Esophagus muscularis mucosa (tissue), 4 donors: ENCODE measurements around the gene ROBO1. TPM values are rescaled to one million over a fixed set of nuclear protein-coding genes. Genes with fewer than 3 reads are reported as not detected.

ENCODE experiments used
- DNase-seq: peaks from one replicate; pipeline ENCODE4 v3.0.0-alpha.2; 2017; ENCODE audit errors: extremely low spot score
- H3K27ac ChIP-seq, 4 donors: fragments of 200-600 bp; sonication (generic); replicated peaks in 1 of 4; 1 replicate in 3 of 4; 2 replicates in 1 of 4; pipeline ENCODE4 v1.5.1; 2016 to 2019; ENCODE audit warnings: mild to moderate bottlenecking in 1 of 4
- H3K27me3 ChIP-seq, 4 donors: fragments of 200-600 bp; sonication (generic); one replicate each; pipeline versions ENCODE4 v1.5.1 to v1.6.0; 2016 to 2019
- H3K36me3 ChIP-seq, 4 donors: fragments of 200-600 bp; sonication (generic); one replicate each; pipeline ENCODE4 v1.5.1; 2016 to 2019
- H3K4me1 ChIP-seq, 4 donors: fragments of 200-600 bp; sonication (generic); one replicate each; pipeline ENCODE4 v1.5.1; 2016 to 2019
- H3K4me3 ChIP-seq, 4 donors: fragments of 200-600 bp; sonication (generic); 1 replicate in 2 of 4; 2 replicates in 2 of 4; pipeline ENCODE4 v1.5.1; 2016 to 2019; ENCODE audit warnings: mild to moderate bottlenecking in 4 of 4, moderate library complexity in 1 of 4
- H3K9me3 ChIP-seq, 4 donors: fragments of 200-600 bp; sonication (generic); 1 replicate in 3 of 4; 2 replicates in 1 of 4; pipeline ENCODE4 v1.5.1; 2016 to 2019
- EP300 ChIP-seq: sonication (generic); formaldehyde crosslinking; IDR thresholded peaks from one replicate; pipeline ENCODE4 v1.6.1; 2017; ENCODE audit warnings: antibody characterized with exemption
- POLR2A ChIP-seq: fragments of 450-650 bp; IDR thresholded peaks from one replicate; pipeline ENCODE4 v1.6.1; 2017; ENCODE audit warnings: antibody characterized with exemption, moderate library complexity, mild to moderate bottlenecking, low read depth
- POLR2AphosphoS5 ChIP-seq, 2 donors: sonication (generic); formaldehyde crosslinking; IDR thresholded peaks; one replicate each; pipeline ENCODE4 v1.6.1; 2017; ENCODE audit warnings: antibody characterized with exemption in 2 of 2
- WGBS: methylation state at CpG from one replicate; pipeline ENCODE4 v1.1.5; 2018; 5-methylcytosine and 5-hydroxymethylcytosine counted together
- intact Hi-C: fragments of 100-400 bp; cut with DNase I; formaldehyde crosslinking; loops from one replicate; pipeline ENCODE4 v1.15.1; 2023
- total RNA-seq, 4 donors: library from RNA; depleted of rRNA; stranded (reverse); fragments of >200 nt; gene quantifications; one replicate each; pipeline versions ENCODE4 v1.1.0 to v1.2.1, GENCODE V29; 2016
- TF ChIP-seq, protein P1 (sequence below), 3 experiments: fragments of 200-600 bp in 2 of 3; fragments of 450-650 bp in 1 of 3; sonication (generic) in 2 of 3; IDR thresholded peaks; one replicate each; pipeline ENCODE4 v1.5.1; 2017 to 2019; ENCODE audit warnings: antibody characterized with exemption in 3 of 3, mild to moderate bottlenecking in 2 of 3, moderate library complexity in 1 of 3

Gene ROBO1
- total RNA-seq, 4 donors from 2014 or later = 9.6 to 14.2 (median 12.6) TPM

DNA sequence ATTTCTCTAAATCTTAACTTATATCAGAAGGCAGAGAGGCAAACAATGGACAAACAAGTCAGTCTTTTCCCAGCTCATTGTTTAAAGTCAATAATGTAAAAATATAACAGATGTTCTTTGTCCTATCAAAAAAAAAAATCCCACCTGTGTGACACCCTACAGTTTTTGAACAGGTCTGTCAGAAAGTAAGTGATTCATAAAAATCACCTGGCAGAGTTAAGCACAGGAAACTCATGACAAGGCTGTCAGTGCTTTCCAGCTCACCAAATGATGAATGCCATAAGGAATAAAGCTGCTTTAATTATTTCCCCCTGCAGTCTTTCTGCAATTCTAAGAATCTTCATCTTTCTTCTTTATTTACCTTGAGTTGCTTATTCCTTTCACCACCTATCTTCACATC is 30.3 kb downstream of the ROBO1 start:
- Histone ChIP-seq H3K4me3 (no peak overlapping the region), H3K9me3 (peaks cover 0 to 6% (median 6%) of the 10 kb centered on the region in 4 donors), H3K27ac (no peak overlapping the region), H3K36me3 (no peaks in the 10 kb centered on the region), H3K27me3 (no peaks in the 10 kb centered on the region), H3K4me1 (no peaks in the 10 kb centered on the region)
- no peak for TF ChIP-seq POLR2AphosphoS5 (IDR thresholded peaks at IDR 0.05)
- no peak for TF ChIP-seq POLR2A
- no peak for TF ChIP-seq EP300
- TF ChIP-seq, protein P1, sequence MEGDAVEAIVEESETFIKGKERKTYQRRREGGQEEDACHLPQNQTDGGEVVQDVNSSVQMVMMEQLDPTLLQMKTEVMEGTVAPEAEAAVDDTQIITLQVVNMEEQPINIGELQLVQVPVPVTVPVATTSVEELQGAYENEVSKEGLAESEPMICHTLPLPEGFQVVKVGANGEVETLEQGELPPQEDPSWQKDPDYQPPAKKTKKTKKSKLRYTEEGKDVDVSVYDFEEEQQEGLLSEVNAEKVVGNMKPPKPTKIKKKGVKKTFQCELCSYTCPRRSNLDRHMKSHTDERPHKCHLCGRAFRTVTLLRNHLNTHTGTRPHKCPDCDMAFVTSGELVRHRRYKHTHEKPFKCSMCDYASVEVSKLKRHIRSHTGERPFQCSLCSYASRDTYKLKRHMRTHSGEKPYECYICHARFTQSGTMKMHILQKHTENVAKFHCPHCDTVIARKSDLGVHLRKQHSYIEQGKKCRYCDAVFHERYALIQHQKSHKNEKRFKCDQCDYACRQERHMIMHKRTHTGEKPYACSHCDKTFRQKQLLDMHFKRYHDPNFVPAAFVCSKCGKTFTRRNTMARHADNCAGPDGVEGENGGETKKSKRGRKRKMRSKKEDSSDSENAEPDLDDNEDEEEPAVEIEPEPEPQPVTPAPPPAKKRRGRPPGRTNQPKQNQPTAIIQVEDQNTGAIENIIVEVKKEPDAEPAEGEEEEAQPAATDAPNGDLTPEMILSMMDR (IDR thresholded peaks at IDR 0.05) = no peak
- intact Hi-C loops = no loop called here
- no peak for DNase-seq

DNA sequence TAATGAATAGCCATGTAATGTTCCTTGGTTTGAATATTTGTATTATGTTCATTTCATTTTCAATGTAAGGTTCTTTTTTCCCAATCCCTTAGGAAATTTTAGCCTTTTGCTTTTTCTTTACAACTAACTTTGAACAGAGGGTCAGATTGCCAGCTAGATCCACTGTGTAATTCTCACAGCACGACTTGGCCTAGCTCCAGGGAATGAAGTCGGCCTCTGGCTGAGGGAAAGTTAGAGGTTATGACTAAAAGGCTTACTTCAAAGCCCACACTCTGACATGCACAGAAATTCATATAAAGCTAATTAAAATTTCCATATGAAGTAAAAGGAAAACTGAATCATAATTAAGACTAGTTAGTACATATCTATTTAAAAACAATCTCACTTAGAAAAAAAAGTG is 38.7 kb downstream of the ROBO1 start:
- no peaks in the 10 kb centered on the region for H3K9me3 ChIP-seq
- DNase-seq = no peak
- no peaks in the 10 kb centered on the region for H3K4me1 ChIP-seq
- TF ChIP-seq, protein P1 (IDR thresholded peaks at IDR 0.05) = no peak
- no peak for TF ChIP-seq EP300
- no peak for TF ChIP-seq POLR2A
- TF ChIP-seq POLR2AphosphoS5 (IDR thresholded peaks at IDR 0.05) = no peak
- WGBS = 30% methylated on average over 2 of the region's 2 CpGs
- H3K4me3 ChIP-seq = no peak overlapping the region
- intact Hi-C loops = no loop called here
- no peaks in the 10 kb centered on the region for H3K36me3 ChIP-seq
- no peaks in the 10 kb centered on the region for H3K27me3 ChIP-seq
- H3K27ac ChIP-seq = no peak overlapping the region

DNA sequence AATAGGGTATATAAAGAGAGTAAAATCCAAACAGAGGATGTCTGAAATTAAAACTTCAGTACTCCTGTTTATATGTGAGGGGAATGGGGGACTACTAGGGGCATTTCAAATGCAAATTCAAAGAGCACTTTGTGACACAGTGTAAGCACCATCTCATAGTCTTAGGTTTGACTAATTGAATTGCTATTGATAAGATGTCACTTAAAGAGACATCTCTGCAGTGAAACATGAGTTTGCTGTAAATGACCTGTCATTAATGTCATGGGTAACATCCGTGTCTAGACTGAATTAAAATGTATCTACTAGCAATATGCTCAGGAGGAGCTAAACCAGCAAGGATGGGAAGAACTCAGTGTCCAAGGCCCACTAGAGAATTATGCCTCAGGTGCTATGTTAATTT is 41.0 kb downstream of the ROBO1 start:
- H3K27me3 ChIP-seq = no peaks in the 10 kb centered on the region
- 78% methylated on average over 1 of the region's 1 CpG for WGBS
- no peak overlapping the region for H3K27ac ChIP-seq
- no peak overlapping the region for H3K4me3 ChIP-seq
- TF ChIP-seq POLR2AphosphoS5 (IDR thresholded peaks at IDR 0.05) = no peak
- no peak for TF ChIP-seq EP300
- TF ChIP-seq POLR2A = no peak
- TF ChIP-seq, protein P1 (IDR thresholded peaks at IDR 0.05) = no peak
- no peaks in the 10 kb centered on the region for H3K4me1 ChIP-seq
- DNase-seq = no peak
- no peaks in the 10 kb centered on the region for H3K9me3 ChIP-seq
- no peaks in the 10 kb centered on the region for H3K36me3 ChIP-seq
- intact Hi-C loops = no loop called here

DNA sequence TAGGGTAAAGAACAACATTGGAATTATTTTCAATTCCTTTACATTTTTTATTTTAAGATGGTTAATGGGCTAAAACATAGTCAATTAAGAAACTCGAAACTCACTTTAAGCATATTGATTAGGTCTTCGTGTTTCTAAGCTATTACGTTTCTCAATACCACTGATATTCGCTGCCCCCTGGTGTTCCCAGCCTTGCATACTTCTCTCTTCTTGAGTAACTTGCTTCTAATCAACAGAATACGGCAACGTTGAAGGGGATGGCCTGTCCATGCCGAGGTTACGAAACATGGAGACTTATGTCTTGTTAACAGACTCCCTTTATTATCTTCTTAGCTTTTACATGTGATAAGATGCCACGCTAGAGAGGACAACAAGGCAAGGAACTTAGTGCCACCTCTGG is 43.6 kb downstream of the ROBO1 start:
- Histone ChIP-seq H3K9me3 (no peaks in the 10 kb centered on the region), H3K27me3 (no peaks in the 10 kb centered on the region), H3K4me3 (no peak overlapping the region), H3K4me1 (no peaks in the 10 kb centered on the region), H3K36me3 (no peaks in the 10 kb centered on the region), H3K27ac (no peak overlapping the region)
- TF ChIP-seq EP300 = no peak
- TF ChIP-seq POLR2A = no peak
- no peak for TF ChIP-seq POLR2AphosphoS5 (IDR thresholded peaks at IDR 0.05)
- TF ChIP-seq, protein P1 (IDR thresholded peaks at IDR 0.05) = no peak
- no peak for DNase-seq
- intact Hi-C loops = no loop called here
- 81% methylated on average over 9 of the region's 9 CpGs for WGBS

DNA sequence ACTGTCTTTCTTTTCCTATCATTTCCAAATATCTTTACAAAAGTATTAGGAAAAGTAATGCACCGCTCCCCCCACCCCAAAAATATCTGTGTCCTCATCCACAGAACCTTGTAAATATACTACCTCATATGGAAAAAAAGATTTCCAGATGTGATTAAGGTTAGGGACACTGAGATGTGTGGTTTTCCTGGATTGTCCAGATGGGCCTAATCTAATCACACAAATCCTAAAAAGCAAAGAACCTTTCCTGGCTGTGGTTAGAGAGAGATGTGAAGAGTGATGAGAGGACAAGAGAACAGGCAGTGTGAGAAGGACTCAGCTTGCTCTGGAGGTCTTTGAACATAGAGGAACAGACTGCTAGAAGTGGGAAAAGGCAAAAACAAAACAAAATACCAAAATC is 77.7 kb downstream of the ROBO1 start:
- TF ChIP-seq EP300 = no peak
- TF ChIP-seq POLR2AphosphoS5 (IDR thresholded peaks at IDR 0.05) = no peak
- TF ChIP-seq, protein P1 (IDR thresholded peaks at IDR 0.05) = no peak
- WGBS = 96% methylated on average over 1 of the region's 1 CpG
- no peaks in the 10 kb centered on the region for H3K36me3 ChIP-seq

More for the DNA sequence above, 77.7 kb downstream of the ROBO1 start:
- H3K9me3 ChIP-seq = no peaks in the 10 kb centered on the region
- H3K27me3 ChIP-seq = no peaks in the 10 kb centered on the region
- no peak overlapping the region for H3K27ac ChIP-seq
- H3K4me3 ChIP-seq = no peak overlapping the region
- H3K4me1 ChIP-seq = no peaks in the 10 kb centered on the region
- no peak for DNase-seq
- intact Hi-C loops = no loop called here
